Ammon's horn (tissue), 1 donor: ENCODE data around the gene TARP.
"Not testable (repeated sequence)": the region's sequence is repeated elsewhere in the genome, so short reads cannot be mapped to it uniquely, and the experiment has no call there.

Source experiments
- DNase-seq: peaks from one replicate; pipeline ENCODE4 v3.0.0-alpha.2; 2016; ENCODE audit warnings: low spot score

TARP gene

GRCh38 chr7:38299275-38299931 lies 26.0 kb upstream of the TARP start:
- DNase-seq: no peak

GRCh38 chr7:38296059-38296857 lies 22.8 kb upstream of the TARP start:
- no peak for DNase-seq

DNA sequence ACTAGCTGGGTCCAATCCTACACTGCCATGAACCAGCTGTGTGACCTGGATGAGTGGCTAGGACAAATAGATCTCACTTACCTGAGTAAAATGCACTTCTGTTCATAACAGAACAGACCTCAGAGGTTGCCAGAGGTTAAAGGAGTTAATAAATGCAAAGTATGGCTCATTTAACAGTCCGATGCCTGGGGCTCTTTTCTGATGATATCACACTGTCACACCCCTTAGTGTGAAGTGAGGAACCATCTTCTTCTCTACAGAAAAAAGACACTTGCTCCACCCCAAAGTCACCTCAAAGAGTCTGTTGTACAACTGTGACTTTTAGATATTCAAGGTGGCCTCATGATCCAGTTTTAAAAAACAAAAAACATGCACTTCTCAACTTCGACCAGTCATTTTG lies 21.5 kb upstream of the TARP start:
- DNase-seq: no peak

- DNase-seq: no peak
Measured at GRCh38 chr7:38292442-38292841, 19.0 kb upstream of the TARP start.

GRCh38 chr7:38291650-38292049 lies 18.2 kb upstream of the TARP start:
- no peak for DNase-seq

DNA sequence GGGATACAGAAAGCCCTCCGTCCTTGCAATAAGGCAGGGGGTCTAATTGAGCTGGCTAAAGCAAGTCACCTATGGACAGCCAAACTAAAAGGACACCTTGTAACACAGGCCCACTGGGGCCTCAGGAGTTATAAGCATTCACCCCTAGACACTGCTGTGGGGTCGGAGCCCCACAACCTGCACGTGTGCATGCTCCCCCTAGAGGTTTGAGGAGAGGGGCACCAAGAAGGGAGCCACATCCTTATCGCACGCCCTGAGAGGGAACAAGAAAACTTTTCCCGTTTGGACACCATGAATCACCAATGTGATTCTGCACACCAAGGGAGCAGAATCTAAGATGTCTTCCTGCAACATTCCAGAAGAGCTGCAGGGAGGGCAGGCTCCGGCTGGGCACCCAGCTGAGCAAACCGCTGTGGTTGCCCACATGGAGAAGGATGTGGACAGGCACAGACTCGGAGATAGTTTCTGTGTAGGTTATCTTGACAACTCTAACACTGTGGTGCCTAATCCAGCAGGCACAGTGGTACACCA lies 17.7 kb upstream of the TARP start:
- DNase-seq: no peak

- DNase-seq: no peak
Measured at GRCh38 chr7:38284553-38284952, 11.1 kb upstream of the TARP start.

DNA sequence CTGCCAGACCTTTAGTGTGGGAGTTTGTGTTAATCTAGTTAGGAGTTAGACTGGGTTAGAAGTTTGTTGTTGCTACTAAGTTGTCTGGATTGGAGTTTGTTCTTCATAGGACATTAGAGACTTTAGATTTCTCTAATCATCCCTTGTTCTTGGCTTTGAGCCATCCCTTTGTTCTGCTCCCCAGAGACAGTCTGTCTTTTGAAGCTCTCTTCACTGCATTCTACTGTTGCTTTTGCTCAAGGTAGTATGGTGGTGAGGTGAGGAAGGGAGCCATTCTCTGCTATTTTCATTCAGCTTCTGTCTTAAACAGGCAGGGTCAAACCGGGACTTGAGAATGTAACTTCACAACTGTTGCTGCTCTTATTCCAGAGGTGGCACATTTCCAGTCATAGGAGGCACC lies 10.4 kb upstream of the TARP start:
- no peak for DNase-seq

GRCh38 chr7:38283107-38283506 lies 9.7 kb upstream of the TARP start:
- DNase-seq: no peak

- no peak for DNase-seq
Measured at GRCh38 chr7:38282081-38282480, 8.6 kb upstream of the TARP start.

GRCh38 chr7:38281266-38281665 lies 7.8 kb upstream of the TARP start:
- no peak for DNase-seq

- no peak for DNase-seq
Measured at GRCh38 chr7:38280707-38281106, 7.3 kb upstream of the TARP start.

DNA sequence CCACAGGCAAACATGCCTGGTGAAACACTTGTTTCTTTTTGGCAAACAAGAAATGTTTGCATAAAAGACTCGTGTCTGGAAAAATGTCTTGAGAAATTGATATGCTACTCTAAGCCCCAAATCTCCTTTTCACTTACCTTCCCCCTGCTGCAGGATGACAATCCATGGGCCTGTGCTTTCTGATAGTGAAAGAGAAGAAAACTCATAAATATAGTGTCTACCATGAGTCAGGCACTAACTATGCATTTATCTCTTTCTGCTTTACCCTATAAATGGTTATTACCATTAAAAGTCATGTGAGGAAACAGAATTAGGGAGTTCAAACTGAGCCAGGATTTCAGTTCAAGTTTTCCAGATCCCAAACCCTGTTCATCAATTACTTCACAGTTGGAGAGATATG lies 6.6 kb upstream of the TARP start:
- DNase-seq: no peak

GRCh38 chr7:38276096-38276877 lies 2.9 kb upstream of the TARP start:
- DNase-seq: no peak

- no peak for DNase-seq
Measured at GRCh38 chr7:38274927-38275620, 1.6 kb upstream of the TARP start.

DNA sequence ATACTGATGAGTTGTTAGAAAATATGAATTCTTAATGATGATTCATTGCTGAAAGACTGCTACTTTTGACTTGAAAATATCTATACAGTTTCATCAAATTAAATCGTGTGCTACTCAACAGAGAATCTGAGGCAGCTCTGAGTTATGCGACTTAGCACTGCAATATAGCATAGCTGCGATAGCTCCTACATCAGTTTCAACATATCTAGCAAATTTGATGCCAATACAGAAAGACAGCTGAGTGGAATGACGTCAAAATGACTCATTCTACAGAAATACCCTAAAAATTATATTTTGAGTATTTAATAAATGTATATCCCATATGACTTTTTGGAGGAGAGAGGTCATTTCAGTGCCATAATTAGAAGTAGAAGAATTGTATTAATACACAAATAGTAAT lies 1.1 kb upstream of the TARP start:
- no peak for DNase-seq

DNA sequence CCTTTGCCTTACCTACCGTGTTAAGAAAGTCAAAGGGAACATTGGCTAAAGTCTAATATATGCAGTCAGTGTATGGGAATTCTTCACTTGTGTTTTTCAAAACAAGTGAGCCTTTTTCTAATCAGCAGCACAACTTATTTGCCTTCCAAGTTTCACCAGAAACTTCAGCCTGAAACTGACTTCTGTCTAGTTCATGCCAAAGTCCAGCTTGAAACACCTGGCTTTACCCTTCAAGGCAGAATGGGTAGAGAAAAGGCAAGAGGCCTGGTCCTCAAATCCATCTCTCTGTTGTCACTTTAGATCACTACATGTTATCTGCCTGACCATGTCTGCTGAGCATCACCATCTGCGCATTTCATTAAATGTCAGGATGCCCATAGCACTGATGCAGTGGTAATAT lies 3.0 kb downstream of the TARP start:
- not testable (repeated sequence) for DNase-seq

GRCh38 chr7:38269704-38270346 lies 3.6 kb downstream of the TARP start:
- DNase-seq: not testable (repeated sequence)

GRCh38 chr7:38265958-38266357 lies 7.5 kb downstream of the TARP start:
- not testable (repeated sequence) for DNase-seq

DNA sequence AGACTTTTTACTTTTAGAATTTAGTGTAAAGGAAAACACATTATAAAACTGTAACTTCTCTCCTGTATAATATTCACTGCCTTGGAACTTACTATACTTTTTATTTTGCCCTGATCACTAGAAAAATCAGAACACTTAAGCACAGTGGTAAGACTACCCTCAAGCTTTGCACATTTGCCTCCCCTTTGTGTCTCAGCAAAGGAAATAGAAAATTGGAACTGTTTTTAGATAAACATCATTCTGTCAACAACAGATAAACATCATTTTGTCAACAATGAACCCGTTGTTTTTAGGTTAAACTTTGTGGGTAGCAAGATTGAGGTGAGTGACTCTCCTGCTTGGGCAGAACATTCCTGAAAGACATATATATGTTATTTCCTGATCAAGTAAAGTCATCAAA lies 8.8 kb downstream of the TARP start:
- not testable (repeated sequence) for DNase-seq

GRCh38 chr7:38263274-38263673 lies 10.2 kb downstream of the TARP start:
- DNase-seq: not testable (repeated sequence)

- DNase-seq: no peak
Measured at GRCh38 chr7:38262545-38262944, 10.9 kb downstream of the TARP start.
